ENCODE results near the gene SH2D6.
"Not testable (repeated sequence)": the region's sequence is repeated elsewhere in the genome, so short reads cannot be mapped to it uniquely, and the experiment has no call there.

The SH2D6 gene

GRCh38 chr2:85418132-85419008, at the start of gene SH2D6:
TSS of gene SH2D6 (plus strand) at chr2:85418714. CDS start at chr2:85429466, 10,752 bp downstream.
- peak; percentile 70 for DNase-seq (ENCODE audit: low spot score)

- DNase-seq (ENCODE audit: low spot score): no peak
Measured at GRCh38 chr2:85368921-85369320, 49.6 kb upstream of the SH2D6 start.

- DNase-seq (ENCODE audit: low spot score): no peak
Measured at GRCh38 chr2:85369500-85369899, 49.0 kb upstream of the SH2D6 start.

- DNase-seq (ENCODE audit: low spot score): no peak
Measured at GRCh38 chr2:85371045-85371444, 47.5 kb upstream of the SH2D6 start.

GRCh38 chr2:85376291-85377065, 42.0 kb upstream of the SH2D6 start:
- no peak for DNase-seq (ENCODE audit: low spot score)

GRCh38 chr2:85377083-85377482, 41.4 kb upstream of the SH2D6 start:
- no peak for DNase-seq (ENCODE audit: low spot score)

- DNase-seq (ENCODE audit: low spot score): no peak
Measured at GRCh38 chr2:85378257-85378656, 40.3 kb upstream of the SH2D6 start.

DNA sequence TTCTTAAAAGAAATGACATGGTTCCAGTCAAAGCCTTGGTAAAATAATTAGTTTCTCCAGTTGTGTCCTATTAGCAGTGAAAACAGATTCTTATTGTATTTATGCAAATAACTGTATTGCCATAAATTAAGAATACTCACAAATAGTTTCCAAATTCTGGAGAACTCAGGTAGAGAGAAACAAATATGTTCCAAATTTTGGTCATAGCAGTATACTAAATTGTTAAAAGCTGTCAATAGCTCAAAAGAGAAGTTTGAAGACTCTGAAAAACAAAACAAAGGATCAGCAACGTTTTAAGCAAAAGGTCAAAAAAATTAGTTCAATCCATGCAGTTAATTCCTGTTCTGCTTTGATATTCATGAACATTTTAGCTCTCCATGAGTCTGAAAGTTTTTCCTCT, 38.5 kb upstream of the SH2D6 start:
- DNase-seq (ENCODE audit: low spot score): no peak

- not testable (repeated sequence) for DNase-seq (ENCODE audit: low spot score)
Measured at GRCh38 chr2:85383151-85383550, 35.4 kb upstream of the SH2D6 start.

GRCh38 chr2:85383850-85384249, 34.7 kb upstream of the SH2D6 start:
- no peak for DNase-seq (ENCODE audit: low spot score)

DNA sequence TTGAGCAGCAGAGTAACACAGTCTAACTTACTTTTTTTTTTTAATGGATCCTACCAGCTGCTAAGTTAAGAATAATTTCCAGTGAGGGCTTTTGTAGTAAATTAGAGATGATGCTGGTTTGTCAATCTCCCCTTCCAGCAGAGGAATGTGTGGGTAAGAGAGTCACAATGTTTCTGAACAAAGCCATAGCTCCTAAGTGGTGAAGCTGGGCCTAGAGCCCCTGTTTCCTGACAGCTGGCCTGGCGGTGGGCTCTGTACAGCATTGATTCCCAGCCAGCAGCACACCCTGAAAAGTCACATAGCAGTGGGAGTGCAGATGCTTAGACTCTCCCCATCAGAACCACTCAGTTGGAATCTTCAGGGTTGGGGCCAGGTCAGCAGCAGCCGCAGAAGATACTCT, 32.8 kb upstream of the SH2D6 start:
- DNase-seq (ENCODE audit: low spot score): no peak

DNA sequence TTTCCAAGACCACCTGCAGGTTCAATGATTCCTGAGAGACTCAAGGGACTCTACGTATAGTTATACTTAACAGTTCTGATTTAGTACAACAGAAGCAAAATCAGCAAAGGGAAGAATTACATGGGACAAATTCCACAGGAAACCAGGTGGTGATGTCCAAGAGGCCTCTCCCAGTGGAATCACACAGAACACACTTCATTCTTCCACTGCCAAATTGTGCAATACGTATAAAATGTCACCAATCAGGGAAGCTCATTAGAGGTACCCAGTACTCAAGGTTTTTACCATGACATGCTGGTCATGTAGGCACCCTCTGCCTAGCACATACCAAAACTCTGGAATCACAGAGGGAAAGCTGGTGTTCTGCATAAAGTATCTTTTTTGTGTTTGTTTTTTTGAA, 30.8 kb upstream of the SH2D6 start:
- DNase-seq (ENCODE audit: low spot score): no peak

DNA sequence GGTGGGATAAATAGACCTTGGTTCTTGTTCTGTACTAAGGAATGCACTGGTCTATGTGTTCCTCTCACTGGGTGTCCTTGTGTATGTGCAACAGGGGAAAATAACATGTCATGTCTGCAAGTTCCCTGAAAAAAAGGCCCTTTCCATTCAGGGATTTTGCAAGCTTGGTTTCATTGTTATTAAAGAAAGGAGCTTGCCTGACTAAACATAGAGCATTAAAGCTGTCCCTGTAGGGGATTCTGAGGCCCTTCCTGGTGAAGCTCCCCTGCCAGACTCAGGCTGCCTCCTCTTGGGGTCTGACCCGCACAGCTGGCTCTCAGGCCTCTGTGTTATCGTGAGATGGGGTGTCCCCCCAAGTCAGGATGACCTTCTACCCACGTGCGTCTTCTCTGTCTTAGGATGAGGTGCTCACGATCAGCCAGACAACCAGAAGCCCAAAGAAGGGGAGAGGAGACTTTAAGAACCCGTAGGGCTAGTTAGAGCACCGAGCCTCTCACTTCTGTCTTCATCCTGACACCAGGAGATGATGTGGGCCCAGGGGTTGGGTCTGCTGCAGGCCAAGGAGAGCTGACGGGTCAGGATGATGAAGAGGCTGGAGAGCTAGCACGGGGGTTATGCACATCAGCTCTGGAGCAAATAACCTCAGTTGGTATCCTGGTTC, 29.5 kb upstream of the SH2D6 start:
- no peak for DNase-seq (ENCODE audit: low spot score)

- DNase-seq (ENCODE audit: low spot score): peak; percentile 24
Measured at GRCh38 chr2:85390941-85391669, 27.4 kb upstream of the SH2D6 start.

- DNase-seq (ENCODE audit: low spot score): no peak
Measured at GRCh38 chr2:85393836-85394235, 24.7 kb upstream of the SH2D6 start.

GRCh38 chr2:85394261-85394681, 24.2 kb upstream of the SH2D6 start:
- DNase-seq (ENCODE audit: low spot score): no peak

GRCh38 chr2:85394976-85395375, 23.5 kb upstream of the SH2D6 start:
- DNase-seq (ENCODE audit: low spot score): no peak

- DNase-seq (ENCODE audit: low spot score): no peak
Measured at GRCh38 chr2:85395912-85396475, 22.5 kb upstream of the SH2D6 start.

DNA sequence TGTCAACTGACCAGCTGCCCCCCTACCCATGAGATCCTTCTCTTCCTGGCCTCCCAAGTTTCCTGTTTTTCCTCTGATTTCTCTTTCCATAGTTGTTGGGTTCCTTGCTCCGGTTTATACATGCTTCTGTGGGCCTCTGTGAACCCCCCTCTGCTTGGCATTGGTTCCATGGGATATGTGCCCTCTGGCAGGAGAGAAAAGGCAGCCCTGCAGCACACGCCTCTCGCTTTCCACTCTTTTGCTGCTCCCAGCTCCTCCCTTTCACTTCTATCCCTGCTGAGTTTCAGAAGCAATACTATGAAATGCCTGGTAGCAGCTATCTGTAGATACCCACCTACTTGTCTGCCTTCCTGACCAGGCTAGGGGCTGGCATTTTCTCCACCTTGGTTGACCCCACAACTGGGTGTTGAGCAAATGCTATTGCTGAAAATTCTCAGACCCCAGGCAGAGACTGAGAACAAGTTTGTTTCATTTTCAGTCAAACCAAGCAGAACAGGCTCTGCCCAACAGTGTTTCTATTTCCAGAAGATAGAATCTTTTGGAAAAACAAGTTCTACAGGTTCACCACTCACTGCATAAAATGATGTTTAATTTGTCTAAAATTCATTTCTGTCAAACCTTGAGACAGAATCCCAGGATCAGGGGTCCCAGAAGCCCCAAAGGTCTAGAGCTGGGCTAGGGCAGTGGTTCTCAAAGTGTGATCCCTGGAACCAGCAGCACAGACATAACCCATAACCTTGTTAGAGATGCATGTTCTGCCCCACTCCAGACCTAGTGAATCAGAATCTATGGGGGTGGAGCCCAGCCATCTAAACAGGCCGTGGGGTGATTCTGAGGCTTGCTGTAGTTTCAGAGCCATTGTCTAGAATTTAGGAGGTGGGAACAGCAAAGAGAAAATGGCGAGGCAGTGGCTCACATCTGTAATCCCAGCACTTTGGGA, 21.7 kb upstream of the SH2D6 start:
- DNase-seq (ENCODE audit: low spot score): no peak

GRCh38 chr2:85397925-85398331, 20.6 kb upstream of the SH2D6 start:
- DNase-seq (ENCODE audit: low spot score): no peak
